Uterus (tissue), 4 donors: ENCODE results near the gene ARFIP2. TPM values are rescaled to one million over a fixed set of nuclear protein-coding genes. Genes with fewer than 3 reads are reported as not detected.

Experiments used
- DNase-seq, 2 donors: peaks; one replicate each; pipeline ENCODE4 v3.0.0-alpha.2; 2019 to 2020
- H3K27ac ChIP-seq, 2 donors: fragments of 200-600 bp; sonication (generic); 1 replicate in 1 of 2; 2 replicates in 1 of 2; pipeline ENCODE4 v1.5.1; 2016 to 2018
- H3K27me3 ChIP-seq, 2 donors: fragments of 200-600 bp; sonication (generic); one replicate each; pipeline ENCODE4 v1.5.1; 2018 to 2019; ENCODE audit warnings: control low read depth in 1 of 2
- H3K36me3 ChIP-seq, 2 donors: fragments of 200-600 bp; sonication (generic); one replicate each; pipeline ENCODE4 v1.5.1; 2019; ENCODE audit warnings: control low read depth in 1 of 2
- H3K4me1 ChIP-seq, 2 donors: fragments of 200-600 bp; sonication (generic); one replicate each; pipeline ENCODE4 v1.5.1; 2018 to 2019; ENCODE audit warnings: control low read depth in 1 of 2
- H3K4me3 ChIP-seq, 2 donors: fragments of 200-600 bp; sonication (generic); 1 replicate in 1 of 2; 2 replicates in 1 of 2; pipeline ENCODE4 v1.5.1; 2018 to 2019; ENCODE audit warnings: mild to moderate bottlenecking in 1 of 2
- H3K9me3 ChIP-seq, 2 donors: fragments of 200-600 bp; sonication (generic); one replicate each; pipeline ENCODE4 v1.5.1; 2019; ENCODE audit warnings: control low read depth in 1 of 2
- CTCF ChIP-seq, 4 experiments: fragments of 200-600 bp in 2 of 4; fragments of 450-650 bp in 2 of 4; sonication (generic) in 2 of 4; IDR thresholded peaks; one replicate each; pipeline ENCODE4 v1.5.1; 2016 to 2019; ENCODE audit warnings: antibody characterized with exemption in 4 of 4, mild to moderate bottlenecking in 2 of 4, moderate library complexity in 1 of 4
- POLR2A ChIP-seq, 2 donors: fragments of 450-650 bp; IDR thresholded peaks; one replicate each; pipeline ENCODE4 v1.6.1; 2016; ENCODE audit warnings: antibody characterized with exemption in 2 of 2, mild to moderate bottlenecking in 1 of 2, moderate library complexity in 1 of 2
- intact Hi-C: fragments of 100-400 bp; cut with DNase I; formaldehyde crosslinking; loops from one replicate; pipeline ENCODE4 v1.15.1; 2023; ENCODE audit warnings: low total_unique reads
- total RNA-seq, 4 donors: library from RNA; depleted of rRNA in 3 of 4; stranded (reverse); fragments of >200 nt in 3 of 4; gene quantifications; one replicate each; pipeline versions ENCODE4 v1.1.0 to v1.2.4, GENCODE V29; 2014 to 2023
- donor health status: DM: yes; HTN: yes; CAD: no.

ARFIP2 gene
- total RNA-seq, 4 donors from 2014 or later: 34.4 to 58.5 (median 51.8) TPM

GRCh38 chr11:6498544-6498943 lies 17.4 kb upstream of the ARFIP2 start:
- Histone ChIP-seq H3K36me3 (no peaks in the 10 kb centered on the region), H3K27me3 (no peaks in the 10 kb centered on the region), H3K27ac (no peak overlapping the region), H3K9me3 (no peaks in the 10 kb centered on the region), H3K4me1 (no peaks in the 10 kb centered on the region), H3K4me3 (no peak overlapping the region)
- intact Hi-C loops: no loop called here
- no peak for TF ChIP-seq POLR2A (IDR thresholded peaks at IDR 0.05)
- TF ChIP-seq CTCF (IDR thresholded peaks at IDR 0.05): no peak
- no peak for DNase-seq

GRCh38 chr11:6498121-6498520 lies 17.0 kb upstream of the ARFIP2 start:
- no peaks in the 10 kb centered on the region for H3K36me3 ChIP-seq
- H3K27ac ChIP-seq: no peak overlapping the region
- intact Hi-C loops: no loop called here
- no peaks in the 10 kb centered on the region for H3K27me3 ChIP-seq
- TF ChIP-seq POLR2A (IDR thresholded peaks at IDR 0.05) (no peak), CTCF (IDR thresholded peaks at IDR 0.05) (no peak)
- DNase-seq: no peak
- no peaks in the 10 kb centered on the region for H3K9me3 ChIP-seq
- no peak overlapping the region for H3K4me3 ChIP-seq
- H3K4me1 ChIP-seq: no peaks in the 10 kb centered on the region

- no peaks in the 10 kb centered on the region for H3K9me3 ChIP-seq
- intact Hi-C loops: no loop called here
- H3K36me3 ChIP-seq: no peaks in the 10 kb centered on the region
- no peaks in the 10 kb centered on the region for H3K27me3 ChIP-seq
- H3K27ac ChIP-seq: no peak within 1 kb of the TSS
- peak within 1 kb of the TSS in 1 of 2 donors; percentile 28 for H3K4me3 ChIP-seq
- DNase-seq: peak in 1 of 2 donors; percentile 46
- no peaks in the 10 kb centered on the region for H3K4me1 ChIP-seq
- TF ChIP-seq CTCF (IDR thresholded peaks at IDR 0.05) (no peak), POLR2A (IDR thresholded peaks at IDR 0.05) (no peak)
These were observed 16.1 kb upstream of the ARFIP2 start, which contains the start of gene DNHD1 for GRCh38 chr11:6497069-6497839. TSS of gene DNHD1 (plus strand) at chr11:6497280. CDS start at chr11:6498216, 936 bp downstream.

- Histone ChIP-seq H3K36me3 (no peaks in the 10 kb centered on the region), H3K27ac (no peak overlapping the region), H3K4me3 (no peak overlapping the region), H3K9me3 (no peaks in the 10 kb centered on the region), H3K27me3 (no peaks in the 10 kb centered on the region), H3K4me1 (no peaks in the 10 kb centered on the region)
- DNase-seq: no peak
- no peak for TF ChIP-seq POLR2A (IDR thresholded peaks at IDR 0.05)
- TF ChIP-seq CTCF (IDR thresholded peaks at IDR 0.05): no peak
- intact Hi-C loops: no loop called here
These were observed 8.2 kb upstream of the ARFIP2 start for GRCh38 chr11:6489306-6489705.

- Histone ChIP-seq H3K4me1 (no peaks in the 10 kb centered on the region), H3K9me3 (no peaks in the 10 kb centered on the region), H3K27ac (no peak overlapping the region), H3K36me3 (no peaks in the 10 kb centered on the region), H3K27me3 (no peaks in the 10 kb centered on the region), H3K4me3 (no peak overlapping the region)
- TF ChIP-seq CTCF (IDR thresholded peaks at IDR 0.05) (no peak), POLR2A (IDR thresholded peaks at IDR 0.05) (no peak)
- intact Hi-C loops: no loop called here
- no peak for DNase-seq
These were observed 7.7 kb upstream of the ARFIP2 start for GRCh38 chr11:6488821-6489220.
